Keratinocyte (primary cell): Measurements from ENCODE around the gene LRCH2. TPM values are rescaled to one million over a fixed set of nuclear protein-coding genes. Genes with fewer than 3 reads are reported as not detected.
"Not testable (repeated sequence)": the region's sequence is repeated elsewhere in the genome, so short reads cannot be mapped to it uniquely, and the experiment has no call there.

ENCODE experiments used
- DNase-seq: peaks from one replicate; pipeline ENCODE4 v3.0.0-alpha.2; 2011; ENCODE audit warnings: low read depth, missing footprints, low spot score
- FAIRE-seq: peaks from 2 replicates; lab custom pipeline; 2011; peaks lifted over from hg19 to GRCh38; lab: Jason Lieb, UNC
- H2AFZ ChIP-seq: 2 replicates; pipeline ENCODE4 v1.6.0; 2012; ENCODE audit warnings: low read length, control low read depth, inconsistent platforms; ENCODE audit not compliant: control insufficient read depth
- H3K27ac ChIP-seq: 2 replicates; pipeline ENCODE4 v1.5.1; 2011; ENCODE audit warnings: low read length; ENCODE audit not compliant: control insufficient read depth, insufficient read depth
- H3K27me3 ChIP-seq: 3 replicates; pipeline ENCODE4 v1.6.0; 2011; ENCODE audit warnings: low read length; ENCODE audit not compliant: control insufficient read depth, insufficient read depth; ENCODE audit errors: extremely low read depth
- H3K36me3 ChIP-seq, 2 experiments: 2 replicates in 1 of 2; 3 replicates in 1 of 2; pipeline ENCODE4 v1.5.1; 2011; ENCODE audit warnings: low read length in 2 of 2, mild to moderate bottlenecking in 1 of 2; ENCODE audit not compliant: control insufficient read depth in 2 of 2, insufficient read depth in 2 of 2; ENCODE audit errors: extremely low read depth in 1 of 2
- H3K4me1 ChIP-seq: 3 replicates; pipeline ENCODE4 v1.5.1; 2011; ENCODE audit warnings: low read length; ENCODE audit not compliant: control insufficient read depth, insufficient read depth; ENCODE audit errors: extremely low read depth
- H3K4me2 ChIP-seq: 3 replicates; pipeline ENCODE4 v1.6.0; 2011; ENCODE audit warnings: low read depth, low read length; ENCODE audit not compliant: control insufficient read depth, insufficient read depth; ENCODE audit errors: extremely low read depth
- H3K4me3 ChIP-seq, 3 experiments: fragments of 200-600 bp in 1 of 3; sonication (generic) in 1 of 3; 2 replicates in 2 of 3; 3 replicates in 1 of 3; pipeline ENCODE4 v1.5.1; 2011 to 2016; ENCODE audit warnings: low read length in 3 of 3, mild to moderate bottlenecking in 3 of 3, control low read depth in 2 of 3, inconsistent platforms in 1 of 3, low read depth in 1 of 3, mixed read lengths in 1 of 3, mixed run types in 1 of 3, moderate library complexity in 1 of 3; ENCODE audit not compliant: control insufficient read depth in 2 of 3, insufficient read depth in 2 of 3; ENCODE audit errors: extremely low read depth in 1 of 3
- H3K79me2 ChIP-seq: 2 replicates; pipeline ENCODE4 v1.6.0; 2012; ENCODE audit warnings: low read length; ENCODE audit not compliant: control insufficient read depth, insufficient read depth
- H3K9ac ChIP-seq: 3 replicates; pipeline ENCODE4 v1.6.0; 2011; ENCODE audit warnings: low read length; ENCODE audit not compliant: control insufficient read depth, insufficient read depth; ENCODE audit errors: extremely low read depth
- H3K9me1 ChIP-seq: 3 replicates; pipeline ENCODE4 v1.6.0; 2011; ENCODE audit warnings: low read length; ENCODE audit not compliant: control insufficient read depth, insufficient read depth; ENCODE audit errors: extremely low read depth
- H3K9me3 ChIP-seq: 2 replicates; pipeline ENCODE4 v1.5.1; 2012; ENCODE audit warnings: low read depth, low read length; ENCODE audit not compliant: control insufficient read depth
- H4K20me1 ChIP-seq: 3 replicates; pipeline ENCODE4 v1.6.0; 2011; ENCODE audit warnings: low read length; ENCODE audit not compliant: control insufficient read depth, insufficient read depth; ENCODE audit errors: extremely low read depth
- CTCF ChIP-seq, 3 experiments: IDR thresholded peaks in 1 of 3; conservative IDR thresholded peaks in 1 of 3; optimal IDR thresholded peaks in 1 of 3; 2 replicates in 2 of 3; 3 replicates in 1 of 3; pipeline versions ENCODE3 to v1.5.1; 2011; ENCODE audit warnings: low read length in 3 of 3, mild to moderate bottlenecking in 3 of 3, moderate library complexity in 2 of 3, control low read depth in 1 of 3, inconsistent platforms in 1 of 3; ENCODE audit not compliant: insufficient read depth in 2 of 3; ENCODE audit errors: extremely low read depth in 1 of 3
- EZH2 ChIP-seq: IDR thresholded peaks from one replicate; pipeline ENCODE4 v1.6.1; 2012; ENCODE audit warnings: inconsistent platforms, mild to moderate bottlenecking, low read length, moderate library complexity
- dilution Hi-C: fragments of 300-500 bp; cut with MboI; formaldehyde crosslinking; loops from one replicate; pipeline ENCODE4 v1.7.0; 2020; ENCODE audit warnings: low sequenced_read_pairs; ENCODE audit not compliant: extremely low pct_ligation_motif_present
- polyA plus RNA-seq, 5 experiments: library from polyadenylated mRNA; depleted of rRNA in 3 of 5; stranded (reverse) in 3 of 5; stranded (forward) in 1 of 5; unstranded in 1 of 5; fragments of >200 nt; gene quantifications; 1 replicate in 1 of 5; 2 replicates in 3 of 5; 3 replicates in 1 of 5; pipeline versions ENCODE4 v1.2.1 to v1.2.3, GENCODE V29; 2011 to 2012; ENCODE audit warnings: missing spikeins in 2 of 5, low read depth in 1 of 5, low replicate concordance in 1 of 5

Gene LRCH2
- polyA plus RNA-seq, 1 donor (not counting 4 experiments of a cell fraction or from before 2014, with no cell fraction given), result not detected

- H3K9ac ChIP-seq, result no peak overlapping the region
- peaks cover 4% of the 10 kb centered on the region for H3K27me3 ChIP-seq
- dilution Hi-C loops, result no loop called here
- H3K79me2 ChIP-seq, result no peaks in the 10 kb centered on the region
- H4K20me1 ChIP-seq, result no peaks in the 10 kb centered on the region
- no peak for DNase-seq
- no peak overlapping the region for H3K4me3 ChIP-seq
- H3K27ac ChIP-seq, result no peak overlapping the region
- H3K4me2 ChIP-seq, result no peak overlapping the region
- H3K9me1 ChIP-seq, result no peaks in the 10 kb centered on the region
- H2AFZ ChIP-seq, result no peak overlapping the region
- no peak for FAIRE-seq
- no peaks in the 10 kb centered on the region for H3K4me1 ChIP-seq
- H3K9me3 ChIP-seq, result no peaks in the 10 kb centered on the region
- no peak for TF ChIP-seq EZH2
- no peaks in the 10 kb centered on the region for H3K36me3 ChIP-seq
These were observed 19.7 kb downstream of the LRCH2 start for GRCh38 chrX:115214151-115214550.

GRCh38 chrX:115209547-115209946, 24.3 kb downstream of the LRCH2 start:
- H3K27me3 ChIP-seq, H3K4me2 ChIP-seq, H4K20me1 ChIP-seq, H3K4me1 ChIP-seq, H3K79me2 ChIP-seq, H2AFZ ChIP-seq, dilution Hi-C loops, H3K27ac ChIP-seq, H3K4me3 ChIP-seq, FAIRE-seq, H3K9ac ChIP-seq, H3K9me1 ChIP-seq, H3K9me3 ChIP-seq, DNase-seq, H3K36me3 ChIP-seq: not testable (repeated sequence)

- no peaks in the 10 kb centered on the region for H3K36me3 ChIP-seq
- H4K20me1 ChIP-seq, result no peaks in the 10 kb centered on the region
- H3K4me1 ChIP-seq, result no peaks in the 10 kb centered on the region
- peaks cover 3% of the 10 kb centered on the region for H3K9me3 ChIP-seq
- H3K4me3 ChIP-seq, result no peak overlapping the region
- H3K79me2 ChIP-seq, result no peaks in the 10 kb centered on the region
- no peak overlapping the region for H3K9ac ChIP-seq
- no peaks in the 10 kb centered on the region for H3K27me3 ChIP-seq
- no peak overlapping the region for H2AFZ ChIP-seq
- no peak for DNase-seq
- no peak overlapping the region for H3K27ac ChIP-seq
- H3K4me2 ChIP-seq, result no peak overlapping the region
- no peaks in the 10 kb centered on the region for H3K9me1 ChIP-seq
- TF ChIP-seq CTCF (optimal IDR thresholded peaks at IDR 0.05 in 1 of 3, IDR thresholded peaks at IDR 0.05 in 1 of 3, conservative IDR thresholded peaks at IDR 0.05 in 1 of 3; ENCODE audit: extremely low read depth in 1 of 3, insufficient read depth in 2 of 3, low read length in 3 of 3) (no peak), EZH2 (no peak)
- no peak for FAIRE-seq
- dilution Hi-C loops, result no loop called here
These were observed 29.9 kb downstream of the LRCH2 start for GRCh38 chrX:115204040-115204439.
